NAMALWA (cell line): ENCODE measurements around the gene TADA2B.

Experiments used
- DNase-seq: peaks from one replicate; pipeline ENCODE4 v3.0.0-alpha.2; 2015; ENCODE audit warnings: low spot score

TADA2B gene

DNA sequence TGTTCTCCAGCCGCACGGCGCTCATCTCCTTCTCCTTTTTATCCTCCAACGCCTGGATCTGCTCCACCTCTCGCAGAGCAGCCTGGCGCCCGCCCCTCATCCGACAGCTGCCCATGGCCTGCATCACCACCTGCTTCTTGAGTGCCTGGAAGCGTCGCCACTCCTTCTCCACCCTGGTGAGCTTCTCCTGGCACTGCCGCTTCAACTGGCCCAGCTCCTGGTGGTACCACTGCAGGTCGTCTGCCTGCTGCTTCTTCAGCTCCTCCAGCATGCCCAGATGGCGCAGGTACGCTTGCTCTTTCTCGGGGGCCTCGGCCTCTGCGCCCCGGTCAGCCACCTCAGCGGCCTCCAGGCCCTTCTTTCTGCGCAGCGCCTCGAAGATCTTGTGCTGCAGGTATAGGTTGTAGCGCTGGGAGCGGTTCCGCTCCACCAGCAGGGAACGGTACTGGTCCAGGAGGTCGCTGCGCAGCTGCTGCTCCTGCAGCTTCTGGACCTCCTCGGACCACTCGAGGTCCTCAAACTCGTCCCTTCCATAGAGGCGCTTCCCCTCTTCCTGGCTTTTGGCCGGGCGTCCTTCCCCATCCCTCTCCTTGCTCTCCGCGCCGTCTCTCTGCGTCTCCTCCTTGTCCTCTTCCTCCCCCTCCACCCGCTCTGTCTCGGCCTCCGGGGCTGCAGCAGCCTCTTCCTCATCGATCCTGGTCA lies 1.2 kb upstream of the TADA2B start:
- DNase-seq = no peak

DNA sequence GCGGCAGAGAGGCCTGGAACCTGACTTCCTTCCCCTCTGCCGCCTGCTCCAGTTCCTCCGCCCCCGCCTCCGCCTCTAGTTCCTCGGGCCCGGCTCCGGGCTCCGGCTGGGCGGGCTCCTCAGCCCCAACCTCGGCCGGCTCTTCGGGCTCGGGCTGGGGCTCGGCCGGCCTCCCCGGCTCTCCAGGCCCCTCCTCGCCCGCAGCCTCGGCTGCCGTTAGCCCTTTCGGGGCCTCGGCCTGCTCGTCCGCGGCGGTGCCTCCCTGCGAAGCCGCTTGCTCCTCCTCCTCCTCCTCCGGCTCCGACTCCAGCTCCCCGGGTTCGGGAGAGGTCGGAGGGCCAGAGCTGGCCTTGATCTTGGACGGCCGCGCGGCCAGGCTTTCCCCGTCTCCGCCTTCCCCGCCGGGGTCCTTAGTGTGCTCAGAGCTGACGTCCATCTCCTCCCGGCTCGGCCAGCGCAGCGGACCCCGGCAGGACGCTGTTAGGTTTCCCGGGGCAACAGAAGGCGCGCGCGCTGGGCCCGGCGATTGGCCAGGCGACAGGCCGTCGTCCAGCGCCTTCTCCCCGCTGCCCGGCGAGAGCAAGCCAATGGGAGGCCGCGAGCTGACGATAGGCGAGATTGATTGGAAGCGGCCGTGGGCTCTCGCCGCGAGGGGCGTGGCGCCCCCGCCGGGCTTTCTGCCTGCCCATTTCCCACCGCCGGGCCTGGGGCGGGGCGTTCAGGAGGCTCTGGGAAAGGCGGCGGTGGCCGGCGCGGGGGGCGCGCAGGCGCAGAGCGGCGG lies 479 bp upstream of the TADA2B start:
- peak; percentile 95 for DNase-seq

DNA sequence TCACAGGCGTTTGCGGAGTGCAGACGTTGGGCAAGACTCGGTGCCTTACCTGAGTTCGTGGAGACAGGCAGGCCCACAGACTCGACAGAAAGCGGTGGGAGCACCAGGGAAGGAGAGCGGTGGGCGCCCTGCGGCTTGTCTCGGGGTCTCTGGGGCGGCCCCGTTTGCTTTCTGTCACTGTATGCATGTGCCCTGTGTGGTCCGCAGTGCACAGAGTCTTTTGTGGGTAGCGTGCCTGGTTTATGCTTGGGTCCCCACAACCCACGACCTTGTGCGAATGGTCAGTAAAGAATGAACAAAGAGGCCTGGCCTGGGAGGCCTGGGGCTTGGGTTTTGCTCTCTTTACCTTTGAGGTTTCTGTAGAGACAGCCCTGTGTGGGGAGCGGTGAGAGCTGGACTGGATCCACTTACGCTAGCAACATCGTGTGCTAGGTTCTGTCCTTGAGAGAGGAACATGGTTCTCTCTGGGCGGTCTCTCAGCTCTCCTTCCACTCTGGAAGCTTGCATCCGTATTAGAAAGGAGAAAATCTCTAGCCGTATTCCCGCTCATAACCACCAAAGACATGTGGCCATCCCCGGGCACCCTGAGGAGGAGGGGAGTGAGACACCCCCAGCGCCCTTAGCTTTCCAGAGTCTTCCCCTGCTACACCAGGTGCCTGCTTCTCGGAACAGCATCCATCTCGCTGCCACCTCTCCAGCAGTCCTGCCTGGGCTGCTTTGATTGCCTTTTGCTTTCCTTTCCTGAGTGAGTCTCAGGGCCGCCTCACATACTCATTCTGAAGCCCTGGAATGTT lies 1.2 kb downstream of the TADA2B start:
- DNase-seq = no peak

DNA sequence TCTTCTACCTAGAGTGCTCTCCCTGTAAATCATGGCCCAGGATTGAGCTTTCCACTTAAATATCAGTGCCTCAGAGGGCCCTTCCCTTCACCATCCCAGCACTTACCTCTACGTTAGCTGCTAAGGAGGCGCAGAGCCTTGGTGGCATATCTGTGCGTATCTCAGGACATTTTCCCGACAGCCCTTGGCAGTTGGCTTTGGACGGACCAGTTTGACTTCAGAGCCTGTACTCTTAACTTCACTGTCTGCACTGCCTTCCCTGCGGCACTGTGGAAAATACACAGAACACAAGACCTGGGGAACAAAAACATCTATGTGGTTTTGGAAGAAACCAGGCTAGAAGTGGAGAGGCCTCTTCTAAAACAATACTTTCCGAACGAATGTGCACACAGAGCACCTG lies 2.4 kb downstream of the TADA2B start:
- DNase-seq = no peak

DNA sequence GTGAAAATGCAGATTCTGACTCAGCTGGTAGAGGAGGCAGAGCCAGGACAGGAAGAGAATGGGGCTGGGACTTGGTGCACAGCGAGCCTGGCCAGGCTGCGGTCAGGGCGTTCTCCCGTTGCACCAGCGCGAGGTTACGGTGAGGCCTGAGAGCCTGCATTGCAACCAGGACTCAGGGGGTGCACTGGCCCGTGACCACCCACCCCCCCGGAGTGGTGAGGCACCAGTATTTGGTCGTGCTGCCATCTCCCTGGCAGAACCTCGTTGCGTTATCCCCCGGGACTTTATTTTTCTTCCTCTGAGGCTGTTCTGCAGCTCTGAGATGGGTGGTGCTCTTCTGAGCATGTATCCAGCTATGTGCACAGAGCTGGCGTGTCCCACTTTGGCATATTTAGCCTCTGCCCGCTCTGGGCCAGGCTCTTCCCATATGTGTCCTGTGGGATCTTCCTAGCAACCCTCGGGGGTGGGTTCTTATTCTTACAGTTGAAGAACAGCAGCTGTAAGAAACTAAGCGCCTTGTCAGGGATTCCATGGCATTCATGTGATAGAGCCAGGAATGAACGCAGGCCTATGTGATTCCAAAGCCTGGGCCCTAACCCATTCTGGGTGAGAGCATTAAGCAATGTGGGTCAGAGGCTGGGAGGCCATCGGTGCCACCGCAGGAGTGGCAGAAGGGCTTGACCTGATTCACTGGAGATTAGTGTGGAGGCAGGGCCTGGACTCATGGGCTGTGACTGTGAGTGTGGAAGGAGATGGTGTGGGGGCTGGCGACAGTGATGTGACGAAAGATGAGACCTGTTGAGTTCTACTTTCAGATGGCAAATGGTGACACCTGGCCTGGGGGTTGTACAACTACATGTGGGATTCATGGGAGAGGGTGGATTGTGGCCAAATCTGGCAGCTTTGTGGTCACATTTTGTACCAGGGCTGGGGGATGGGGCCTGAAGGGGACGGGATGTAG lies 3.1 kb downstream of the TADA2B start:
- no peak for DNase-seq

DNA sequence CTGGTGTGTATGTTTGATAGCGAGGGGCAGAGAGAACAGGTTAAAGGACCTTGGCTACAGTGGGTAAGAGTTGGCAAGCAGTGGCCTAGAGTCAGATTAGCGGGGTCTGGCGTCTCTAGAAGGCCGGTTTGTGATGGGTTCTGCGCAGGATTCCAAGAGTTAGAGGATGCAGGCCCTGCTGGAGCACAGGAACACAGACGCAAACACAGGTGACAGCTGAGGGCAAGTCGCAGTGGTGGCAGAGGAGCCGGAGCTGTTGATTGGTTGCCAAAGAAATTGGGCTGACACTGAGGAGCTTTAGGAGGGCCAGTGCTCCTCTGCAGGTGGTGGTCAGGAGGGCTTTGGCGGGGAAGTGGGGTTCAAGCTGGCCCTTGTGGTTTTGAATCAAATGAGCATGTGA lies 3.8 kb downstream of the TADA2B start:
- DNase-seq = no peak

DNA sequence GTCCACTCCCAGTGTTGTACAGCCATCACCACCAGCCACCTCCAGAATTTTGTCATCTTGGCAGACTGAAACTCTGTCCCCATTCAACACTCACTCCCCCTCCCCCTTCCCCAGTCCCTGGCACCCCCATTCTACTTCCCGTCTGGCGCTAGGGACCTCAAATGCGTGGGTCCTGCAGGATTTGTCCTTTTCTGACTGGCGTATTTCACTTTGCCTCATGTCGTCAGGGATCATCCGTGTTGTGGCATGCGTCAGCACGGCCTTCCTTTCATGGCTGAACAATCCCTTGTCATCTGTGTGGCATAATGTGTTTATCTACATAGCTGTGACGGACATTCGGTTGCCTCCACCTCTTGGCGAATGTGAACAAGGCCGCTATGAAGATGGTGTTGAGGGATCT lies 5.5 kb downstream of the TADA2B start:
- DNase-seq = no peak

DNA sequence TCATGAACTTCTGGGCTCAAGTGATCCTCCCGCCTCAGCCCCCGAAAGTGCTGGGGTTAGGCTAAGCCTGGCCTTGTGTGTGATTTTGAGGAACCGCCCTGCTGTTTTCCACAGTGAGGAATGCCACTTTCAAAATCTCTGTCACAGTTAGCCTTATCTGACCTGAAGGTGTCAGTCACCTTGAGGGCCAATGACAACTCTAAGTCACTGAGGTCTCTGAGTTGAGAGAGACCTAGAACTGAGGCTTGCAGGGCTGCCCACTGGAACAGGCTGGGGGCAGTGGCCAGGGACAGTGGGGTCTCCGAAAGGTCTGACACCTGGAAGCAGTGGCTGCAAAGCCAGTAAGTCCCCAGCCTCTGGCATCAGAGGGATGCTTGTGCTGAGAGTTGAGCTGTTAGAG lies 6.1 kb downstream of the TADA2B start:
- DNase-seq = no peak

DNA sequence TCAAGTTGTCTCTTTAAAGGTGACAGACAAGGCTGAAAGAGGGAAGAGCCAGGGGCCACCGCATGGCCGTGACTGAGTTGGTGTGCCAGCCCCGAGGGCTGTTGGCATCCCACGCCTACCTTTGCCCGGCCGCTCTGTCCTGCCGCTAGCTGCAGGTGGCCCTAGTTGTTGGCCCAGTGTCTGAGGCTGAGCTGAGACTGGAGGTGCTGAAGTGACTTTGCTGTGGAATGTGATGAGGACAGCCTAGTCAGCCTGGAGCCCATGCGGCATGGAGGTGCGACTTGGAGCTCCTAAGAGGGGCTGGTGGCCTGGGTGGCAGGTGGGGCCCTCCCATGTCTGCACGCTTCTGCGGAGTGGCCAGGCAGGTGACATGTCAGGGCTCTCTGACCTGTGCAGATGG lies 6.6 kb downstream of the TADA2B start:
- no peak for DNase-seq

DNA sequence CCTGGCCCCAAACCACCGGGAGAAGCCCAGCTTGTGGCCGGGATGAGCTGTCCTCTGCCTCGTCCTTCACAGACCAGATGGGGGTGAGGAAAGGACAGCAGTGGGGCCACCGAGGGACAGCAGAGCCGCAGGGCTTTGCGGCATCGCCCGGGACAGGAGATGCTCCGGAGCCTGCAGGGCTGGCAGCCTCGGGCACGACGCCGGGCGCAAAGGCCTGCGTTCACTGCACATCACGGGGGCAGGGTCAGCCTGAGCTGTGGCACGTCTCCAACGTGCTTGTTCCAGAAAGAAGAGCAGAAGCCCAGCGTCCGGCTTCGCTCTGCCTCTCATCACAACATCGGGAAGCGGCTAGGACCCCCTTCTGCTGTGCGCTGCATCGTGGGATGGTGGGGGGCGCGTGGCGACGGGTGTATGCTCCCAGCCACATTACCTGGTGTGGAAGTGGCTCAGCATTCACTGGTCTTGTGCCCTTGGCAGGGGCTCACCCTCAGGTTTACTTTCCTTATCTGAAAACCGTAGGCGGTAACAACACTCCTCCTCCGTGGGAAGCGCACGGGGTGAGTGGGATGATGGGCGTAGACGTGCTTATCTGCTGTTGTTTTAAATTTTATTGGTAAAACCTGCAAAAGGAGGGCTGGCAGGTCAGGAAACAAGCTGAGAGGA lies 7.4 kb downstream of the TADA2B start:
- DNase-seq = no peak

DNA sequence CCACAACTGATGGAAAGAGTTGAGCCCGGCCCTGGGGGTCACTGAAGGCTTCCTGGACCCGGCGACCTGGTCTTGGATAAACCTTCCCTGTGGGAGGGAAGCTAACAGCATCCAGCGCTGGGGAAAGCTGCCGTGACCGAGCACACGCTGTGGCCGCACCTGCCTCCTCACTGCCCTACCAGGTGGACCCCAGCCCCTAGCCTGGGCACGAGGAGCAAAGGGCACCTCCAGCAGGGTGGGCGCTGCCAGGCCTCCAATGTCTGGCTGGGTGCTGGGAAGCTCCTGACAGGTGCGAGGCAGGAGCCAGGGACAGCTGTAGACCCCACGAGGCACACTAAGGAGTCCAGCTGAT lies 7.9 kb downstream of the TADA2B start:
- no peak for DNase-seq

DNA sequence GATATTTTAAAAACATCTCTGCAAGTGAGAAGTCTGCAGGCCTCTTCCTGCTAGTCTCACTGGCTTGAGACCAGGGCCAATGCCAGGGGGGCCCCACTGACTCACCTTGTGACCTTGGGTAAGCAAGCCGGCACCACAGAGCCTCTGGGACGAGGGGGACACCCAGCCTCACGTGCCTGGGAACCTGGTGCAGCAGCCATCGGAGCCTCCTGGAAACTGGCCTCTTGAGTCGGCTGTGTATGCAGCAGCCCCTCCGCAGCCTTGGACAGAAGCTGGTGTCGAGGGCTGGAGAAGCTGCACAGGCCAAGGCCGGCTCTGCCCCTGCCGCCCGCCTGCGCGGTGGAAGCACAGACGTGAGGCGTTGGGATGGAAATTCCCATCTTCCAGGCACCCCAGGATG lies 8.7 kb downstream of the TADA2B start:
- DNase-seq = no peak

DNA sequence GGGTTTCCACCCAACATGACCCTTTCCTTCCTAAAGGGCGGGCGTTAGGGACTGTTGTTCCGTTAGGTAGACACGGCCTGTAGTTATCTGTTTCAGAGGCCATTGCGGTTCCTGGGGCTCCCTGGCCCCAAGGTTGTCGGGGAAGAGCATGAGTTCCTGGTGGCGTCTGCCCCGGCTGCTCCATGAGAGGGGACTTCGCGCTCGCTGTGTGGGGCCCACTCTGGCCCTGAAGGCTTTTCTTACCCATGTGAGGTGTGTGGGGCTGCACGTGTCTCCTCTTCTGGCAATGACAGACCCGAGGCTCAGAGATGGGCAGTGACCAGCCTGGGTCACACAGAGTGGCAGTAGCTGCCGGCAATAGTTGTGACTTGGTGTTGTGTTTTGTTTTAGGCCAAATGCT lies 9.1 kb downstream of the TADA2B start:
- DNase-seq = no peak

DNA sequence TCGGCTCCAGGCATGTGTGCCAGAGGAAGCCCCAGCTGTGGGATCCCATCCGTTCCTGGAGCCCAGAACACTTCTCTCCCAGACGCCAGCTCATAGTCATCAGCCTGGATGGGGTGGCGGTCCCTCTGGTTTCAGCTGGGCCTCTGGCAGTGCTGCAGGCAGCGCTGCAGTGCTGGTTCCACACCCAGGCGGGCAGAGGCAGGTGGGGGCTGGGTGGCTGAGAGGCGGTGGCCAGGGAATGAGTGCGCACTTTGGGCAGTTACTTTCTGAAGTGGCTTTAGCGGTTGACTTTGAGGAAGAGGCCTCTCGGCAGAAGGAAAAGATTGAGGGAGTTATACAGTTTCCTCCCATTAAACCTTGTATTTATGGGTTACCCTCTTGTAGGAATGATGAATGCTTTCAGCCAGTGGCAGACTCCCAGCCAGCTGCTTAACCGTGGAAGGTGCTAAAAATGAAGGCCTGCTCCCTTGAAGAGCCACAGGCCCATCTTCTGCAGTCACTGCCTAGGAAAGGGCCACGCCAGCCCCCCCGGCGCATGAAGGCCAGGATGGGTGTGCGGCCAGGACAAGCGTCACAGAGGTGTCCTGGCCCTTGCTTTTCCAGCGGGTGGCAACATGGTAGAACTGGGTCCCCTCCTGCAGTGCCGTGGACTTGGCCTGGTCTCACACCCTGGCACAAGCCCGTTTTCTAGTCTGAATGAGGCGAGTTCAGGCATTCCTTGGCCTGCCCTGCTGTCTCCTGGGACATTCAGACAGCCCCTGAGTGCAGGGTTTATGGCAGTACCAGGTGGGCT lies 9.9 kb downstream of the TADA2B start:
- no peak for DNase-seq

DNA sequence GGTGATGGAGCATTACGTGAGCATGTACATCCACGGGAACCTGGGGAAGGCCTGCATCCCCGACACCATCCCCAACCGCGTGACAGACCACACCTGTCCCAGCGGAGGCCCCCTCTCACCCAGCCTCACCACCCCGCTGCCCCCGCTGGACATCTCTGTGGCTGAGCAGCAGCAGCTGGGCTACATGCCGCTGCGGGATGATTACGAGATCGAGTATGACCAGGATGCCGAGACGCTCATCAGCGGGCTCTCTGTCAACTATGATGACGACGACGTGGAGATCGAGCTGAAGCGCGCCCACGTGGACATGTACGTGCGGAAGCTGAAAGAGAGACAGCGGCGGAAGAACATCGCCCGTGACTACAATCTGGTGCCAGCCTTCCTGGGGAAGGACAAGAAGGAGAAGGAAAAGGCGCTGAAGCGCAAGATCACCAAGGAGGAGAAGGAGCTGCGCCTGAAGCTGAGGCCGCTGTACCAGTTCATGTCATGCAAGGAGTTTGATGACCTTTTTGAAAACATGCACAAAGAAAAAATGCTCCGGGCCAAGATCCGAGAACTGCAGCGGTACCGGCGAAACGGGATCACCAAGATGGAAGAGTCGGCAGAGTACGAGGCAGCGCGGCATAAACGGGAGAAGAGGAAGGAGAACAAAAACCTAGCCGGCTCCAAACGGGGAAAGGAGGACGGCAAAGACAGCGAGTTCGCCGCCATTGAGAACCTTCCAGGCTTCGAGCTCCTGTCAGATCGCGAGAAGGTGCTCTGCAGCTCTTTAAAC lies 11.1 kb downstream of the TADA2B start:
- DNase-seq = no peak

DNA sequence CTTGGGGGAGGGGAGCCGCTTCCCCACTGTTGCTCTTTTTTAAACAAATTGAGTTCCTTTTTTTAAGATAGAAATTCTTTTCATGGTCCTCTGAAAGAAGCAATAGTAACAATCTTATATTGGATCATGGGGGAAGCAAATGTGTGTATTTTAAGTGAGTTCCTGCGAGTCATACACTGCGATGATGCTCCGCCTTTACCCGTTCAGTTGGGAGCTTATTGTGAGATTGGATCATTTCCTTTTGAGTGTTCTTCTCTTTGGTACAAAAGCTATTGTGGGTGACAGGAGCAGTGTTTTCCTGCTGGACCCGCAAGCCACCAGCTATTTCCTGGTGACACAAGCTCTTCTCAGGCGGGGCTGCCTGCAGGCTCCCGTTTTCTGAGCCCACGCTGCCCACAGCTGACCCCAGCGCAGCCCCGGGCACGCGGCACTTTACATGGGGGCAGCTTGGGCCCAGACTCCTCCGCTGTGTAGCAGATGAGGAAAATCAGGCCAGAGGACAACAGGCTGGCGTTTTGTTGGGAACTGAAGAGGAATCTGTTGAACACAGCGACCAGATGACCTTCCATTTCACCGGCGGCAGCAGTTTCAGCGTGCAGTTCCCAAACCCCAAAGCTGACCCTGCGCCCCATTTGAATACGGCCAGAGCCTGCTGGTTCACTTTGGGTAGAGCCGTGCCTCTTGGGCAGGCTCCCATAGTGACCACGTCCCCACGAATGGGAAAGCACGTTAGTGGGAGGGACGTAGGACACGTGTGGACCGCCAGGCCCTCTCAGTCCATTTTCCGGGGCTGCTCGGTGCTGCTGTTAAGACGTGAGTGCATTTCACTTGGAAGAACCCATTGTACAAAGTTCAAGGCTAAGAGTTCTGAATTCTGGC lies 12.2 kb downstream of the TADA2B start:
- DNase-seq = no peak

DNA sequence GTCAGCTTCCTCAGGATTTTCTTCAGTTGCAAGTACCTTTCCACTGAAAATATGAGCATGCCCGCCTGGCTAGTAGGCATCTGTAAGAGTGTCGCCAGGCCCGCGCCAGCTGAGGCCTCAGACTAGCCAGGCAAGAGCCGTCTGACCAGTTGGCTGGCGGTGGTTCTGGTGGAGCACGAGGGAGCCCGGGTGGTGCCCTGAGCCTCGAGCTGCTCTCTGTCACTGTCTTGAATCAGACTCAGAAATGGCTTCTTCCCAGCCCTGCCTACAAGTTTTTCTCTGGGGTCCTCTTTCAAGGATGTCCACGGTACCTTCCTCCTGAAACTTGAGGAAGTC lies 12.8 kb downstream of the TADA2B start:
- DNase-seq = no peak

DNA sequence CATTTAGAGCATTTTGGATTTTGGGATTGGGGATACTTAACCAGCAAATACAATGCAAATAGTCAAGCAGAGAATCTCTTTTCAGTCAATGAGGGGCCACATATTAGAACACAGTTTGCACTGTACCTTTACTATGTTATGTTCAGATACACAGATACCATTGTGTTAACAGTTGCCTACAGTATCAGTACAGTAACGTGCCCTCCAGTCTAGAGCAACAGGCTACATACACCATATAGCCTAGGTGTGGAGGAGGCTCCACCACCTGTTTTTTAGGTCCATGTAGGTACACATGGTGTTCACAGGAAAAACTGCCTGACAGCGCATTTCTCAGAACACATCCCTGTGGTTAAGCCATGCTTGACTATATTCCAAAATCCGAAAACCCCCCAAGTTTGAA lies 15.6 kb downstream of the TADA2B start:
- no peak for DNase-seq

DNA sequence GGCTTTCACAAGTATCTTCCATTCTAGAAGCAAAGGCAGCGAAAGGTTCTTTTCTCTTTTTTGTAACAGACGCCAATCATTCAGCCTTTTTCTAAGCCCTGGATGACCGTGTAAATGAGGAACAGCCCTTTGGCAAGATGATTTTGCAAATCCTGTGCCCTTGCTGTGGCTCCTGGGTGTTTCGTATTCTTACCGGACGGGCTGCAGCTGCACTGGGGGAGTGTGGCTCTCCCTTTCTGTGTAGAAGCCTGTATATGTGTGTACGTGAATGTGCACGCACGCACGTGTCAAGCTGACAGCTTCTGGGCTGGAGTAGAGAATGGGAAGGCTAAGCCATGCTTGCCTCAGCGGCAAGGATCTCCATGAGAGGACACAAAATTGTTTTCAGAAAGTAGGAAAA lies 16.5 kb downstream of the TADA2B start:
- no peak for DNase-seq
